Nephron (organoid): Measurements from ENCODE around the gene C16orf54.

Experiments
- H3K27ac Mint-ChIP-seq, 3 experiments: 2 replicates each; pipeline ENCODE4 v1.8.0; 2020; ENCODE audit warnings: mixed read lengths in 3 of 3, mild to moderate bottlenecking in 2 of 3, moderate library complexity in 1 of 3
- H3K27me3 Mint-ChIP-seq: 2 replicates; pipeline ENCODE4 v1.8.0; 2021; ENCODE audit warnings: low read depth, mild to moderate bottlenecking, moderate library complexity, mixed read lengths
- H3K36me3 Mint-ChIP-seq: 2 replicates; pipeline ENCODE4 v1.8.0; 2020; ENCODE audit warnings: low read depth, mixed read lengths
- H3K4me1 Mint-ChIP-seq: 2 replicates; pipeline ENCODE4 v1.8.0; 2020; ENCODE audit warnings: mixed read lengths
- H3K4me3 Mint-ChIP-seq, 3 experiments: 2 replicates each; pipeline ENCODE4 v1.8.0; 2020; ENCODE audit warnings: mild to moderate bottlenecking in 3 of 3, mixed read lengths in 3 of 3, moderate library complexity in 2 of 3
- H3K9me3 Mint-ChIP-seq: 2 replicates; pipeline ENCODE4 v1.8.0; 2020; ENCODE audit warnings: mixed read lengths
- TF ChIP-seq, protein P1 (sequence below), 3 experiments: fragments of 200-600 bp; sonication (generic); IDR thresholded peaks; one replicate each; pipeline ENCODE4 v1.5.0; 2021; ENCODE audit warnings: antibody characterized with exemption in 3 of 3; ENCODE audit not compliant: unreplicated experiment in 3 of 3

C16orf54 gene

DNA sequence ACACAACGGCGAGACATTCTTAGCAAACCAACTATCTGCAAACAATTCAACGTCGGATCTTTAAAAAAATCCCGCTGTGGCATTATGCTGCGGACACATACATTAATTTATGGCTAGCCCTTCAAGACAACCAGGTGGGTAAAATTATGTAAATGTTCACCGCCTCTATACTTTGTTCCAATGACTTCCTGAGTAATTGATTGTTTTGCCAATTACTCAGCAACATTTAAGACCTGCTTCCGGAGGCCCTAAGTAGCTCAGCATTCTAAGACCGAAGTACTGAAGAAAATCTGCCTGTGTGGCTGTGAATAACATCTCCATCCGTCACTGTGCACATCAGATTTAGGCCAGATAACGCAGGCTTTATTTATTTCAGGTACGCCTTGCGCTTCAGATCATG is 43.5 kb downstream of the C16orf54 start:
- no peak overlapping the region for H3K4me3 Mint-ChIP-seq
- H3K36me3 Mint-ChIP-seq, result peaks cover 31% of the 10 kb centered on the region
- H3K27me3 Mint-ChIP-seq, result peaks cover 6% of the 10 kb centered on the region
- H3K9me3 Mint-ChIP-seq, result peaks cover 20% of the 10 kb centered on the region
- H3K4me1 Mint-ChIP-seq, result peaks cover 9% of the 10 kb centered on the region
- peak overlapping the region in 1 of 3 experiments; percentile 68 for H3K27ac Mint-ChIP-seq
- TF ChIP-seq, protein P1, sequence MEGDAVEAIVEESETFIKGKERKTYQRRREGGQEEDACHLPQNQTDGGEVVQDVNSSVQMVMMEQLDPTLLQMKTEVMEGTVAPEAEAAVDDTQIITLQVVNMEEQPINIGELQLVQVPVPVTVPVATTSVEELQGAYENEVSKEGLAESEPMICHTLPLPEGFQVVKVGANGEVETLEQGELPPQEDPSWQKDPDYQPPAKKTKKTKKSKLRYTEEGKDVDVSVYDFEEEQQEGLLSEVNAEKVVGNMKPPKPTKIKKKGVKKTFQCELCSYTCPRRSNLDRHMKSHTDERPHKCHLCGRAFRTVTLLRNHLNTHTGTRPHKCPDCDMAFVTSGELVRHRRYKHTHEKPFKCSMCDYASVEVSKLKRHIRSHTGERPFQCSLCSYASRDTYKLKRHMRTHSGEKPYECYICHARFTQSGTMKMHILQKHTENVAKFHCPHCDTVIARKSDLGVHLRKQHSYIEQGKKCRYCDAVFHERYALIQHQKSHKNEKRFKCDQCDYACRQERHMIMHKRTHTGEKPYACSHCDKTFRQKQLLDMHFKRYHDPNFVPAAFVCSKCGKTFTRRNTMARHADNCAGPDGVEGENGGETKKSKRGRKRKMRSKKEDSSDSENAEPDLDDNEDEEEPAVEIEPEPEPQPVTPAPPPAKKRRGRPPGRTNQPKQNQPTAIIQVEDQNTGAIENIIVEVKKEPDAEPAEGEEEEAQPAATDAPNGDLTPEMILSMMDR (IDR thresholded peaks at IDR 0.05; ENCODE audit: unreplicated experiment in 3 of 3), result no peak

DNA sequence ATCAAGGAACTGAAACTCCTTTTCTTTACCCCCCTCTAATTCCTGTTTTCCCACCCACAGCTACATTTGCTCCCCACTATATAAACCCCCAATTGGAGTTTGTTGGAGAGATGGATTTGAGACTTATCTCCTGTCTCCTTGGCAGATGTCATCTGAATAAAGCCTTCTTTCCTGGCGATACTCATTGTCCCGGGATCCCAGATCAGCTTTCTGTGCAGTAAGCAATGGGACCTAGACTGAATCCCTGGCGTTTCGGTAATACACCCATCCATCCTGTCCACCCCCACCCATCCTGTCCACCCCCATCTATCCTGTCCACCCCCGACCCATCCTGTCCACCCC is 44.6 kb downstream of the C16orf54 start:
- peaks cover 42% of the 10 kb centered on the region for H3K36me3 Mint-ChIP-seq
- H3K9me3 Mint-ChIP-seq, result peaks cover 20% of the 10 kb centered on the region
- no peak overlapping the region for H3K4me3 Mint-ChIP-seq
- peaks cover 6% of the 10 kb centered on the region for H3K27me3 Mint-ChIP-seq
- H3K27ac Mint-ChIP-seq, result no peak overlapping the region
- H3K4me1 Mint-ChIP-seq, result peaks cover 9% of the 10 kb centered on the region
- TF ChIP-seq, protein P1 (IDR thresholded peaks at IDR 0.05; ENCODE audit: unreplicated experiment in 3 of 3), result no peak

GRCh38 chr16:29700253-29700987 is 45.4 kb downstream of the C16orf54 start:
- Mint-ChIP-seq H3K4me3 (peak overlapping the region in 1 of 3 experiments; percentile 7), H3K36me3 (peaks cover 47% of the 10 kb centered on the region), H3K4me1 (peaks cover 13% of the 10 kb centered on the region), H3K27me3 (peaks cover 6% of the 10 kb centered on the region), H3K9me3 (peaks cover 20% of the 10 kb centered on the region), H3K27ac (peak overlapping the region in 1 of 3 experiments; percentile 75)
- TF ChIP-seq, protein P1 (IDR thresholded peaks at IDR 0.05; ENCODE audit: unreplicated experiment in 3 of 3), result peak; percentile 62 to 74 (median 69)

DNA sequence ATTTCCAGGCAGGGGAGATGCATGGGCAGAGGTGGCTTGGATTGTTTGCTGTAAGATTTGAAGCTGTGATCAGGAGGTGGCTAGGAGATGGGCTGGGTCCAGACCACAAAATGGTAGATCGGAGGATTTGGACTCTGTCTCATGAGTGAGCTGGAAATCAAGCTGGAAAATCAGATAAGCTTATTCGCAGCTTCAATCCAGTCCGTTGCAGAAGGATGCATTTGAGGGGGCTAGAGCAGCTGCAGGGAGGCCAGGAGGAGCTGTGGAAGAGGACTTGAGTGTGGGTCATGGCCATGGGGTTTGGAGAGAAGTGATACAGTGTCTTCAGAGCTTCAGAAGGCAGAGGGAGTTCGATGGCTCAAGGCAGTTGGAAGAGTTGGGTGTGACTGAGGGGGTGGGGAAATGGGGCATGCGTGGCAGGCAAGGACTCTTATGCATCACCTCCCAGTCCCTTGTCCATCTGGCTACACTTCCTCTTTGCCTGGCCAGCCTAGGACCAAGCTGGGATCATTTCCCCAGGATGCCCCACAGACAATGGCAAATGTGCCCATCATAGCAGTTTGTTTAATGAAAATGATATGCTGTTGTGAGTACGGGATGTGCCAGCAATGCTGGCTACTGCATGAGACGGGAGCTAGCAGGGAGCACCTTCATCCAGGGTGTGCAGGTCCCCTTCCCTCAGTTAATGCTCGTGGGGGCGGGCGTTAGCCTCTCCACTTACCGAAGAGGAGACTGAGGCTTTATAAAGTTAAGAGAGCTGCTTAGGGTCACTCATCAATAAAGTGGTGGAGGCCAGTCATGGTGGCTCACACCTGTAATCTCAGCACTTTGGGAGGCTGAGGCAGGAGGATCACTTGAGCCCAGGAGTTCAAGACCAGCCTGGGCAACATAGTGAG is 46.2 kb downstream of the C16orf54 start:
- peaks cover 20% of the 10 kb centered on the region for H3K9me3 Mint-ChIP-seq
- TF ChIP-seq, protein P1 (IDR thresholded peaks at IDR 0.05; ENCODE audit: unreplicated experiment in 3 of 3), result no peak
- H3K4me3 Mint-ChIP-seq, result no peak overlapping the region
- H3K4me1 Mint-ChIP-seq, result peaks cover 13% of the 10 kb centered on the region
- no peak overlapping the region for H3K27ac Mint-ChIP-seq
- peaks cover 6% of the 10 kb centered on the region for H3K27me3 Mint-ChIP-seq
- H3K36me3 Mint-ChIP-seq, result peaks cover 47% of the 10 kb centered on the region

- Mint-ChIP-seq H3K36me3 (peaks cover 47% of the 10 kb centered on the region), H3K4me1 (peaks cover 13% of the 10 kb centered on the region), H3K9me3 (peaks cover 20% of the 10 kb centered on the region), H3K4me3 (no peak overlapping the region), H3K27me3 (peaks cover 6% of the 10 kb centered on the region), H3K27ac (no peak overlapping the region)
- TF ChIP-seq, protein P1 (IDR thresholded peaks at IDR 0.05; ENCODE audit: unreplicated experiment in 3 of 3), result no peak
These were observed 47.1 kb downstream of the C16orf54 start for GRCh38 chr16:29698484-29699323.
